WTC11 (cell line): ENCODE data around the gene CTAGE1. TPM values are rescaled to one million over a fixed set of nuclear protein-coding genes. Genes with fewer than 3 reads are reported as not detected.

ENCODE experiments used
- ATAC-seq: fragments of 200-7000 bp; cut with Tn5 transposase; 2 replicates; pipeline ENCODE4 v1.10.0; 2021; ENCODE audit warnings: mild to moderate bottlenecking, moderate library complexity
- CTCF ChIA-PET: fragments of 300-600 bp; sonication (Branson Sonifier 250); formaldehyde crosslinking; loops from one replicate; lab custom pipeline; 2021; ENCODE audit warnings: antibody characterized with exemption; lab: Charles Lee
- POLR2A ChIA-PET: fragments of 350-600 bp; sonication (Branson Sonifier 250); formaldehyde crosslinking; loops from one replicate; lab custom pipeline; 2021; ENCODE audit warnings: antibody characterized with exemption; lab: Charles Lee
- DNase-seq: peaks from one replicate; pipeline ENCODE4 v3.0.0; 2021; ENCODE audit warnings: low spot score
- H3K27ac Mint-ChIP-seq: 2 replicates; pipeline ENCODE4 v1.8.0; 2021; ENCODE audit warnings: mixed read lengths
- H3K27me3 Mint-ChIP-seq: 2 replicates; pipeline ENCODE4 v1.8.0; 2021; ENCODE audit warnings: low read depth, mild to moderate bottlenecking, moderate library complexity, mixed read lengths
- H3K36me3 Mint-ChIP-seq: 2 replicates; pipeline ENCODE4 v1.8.0; 2021; ENCODE audit warnings: mixed read lengths
- H3K4me1 Mint-ChIP-seq: 2 replicates; pipeline ENCODE4 v1.8.0; 2022; ENCODE audit warnings: mixed read lengths
- H3K4me3 Mint-ChIP-seq: 2 replicates; pipeline ENCODE4 v1.8.0; 2021; ENCODE audit warnings: mild to moderate bottlenecking, moderate library complexity, mixed read lengths
- H3K9me3 Mint-ChIP-seq: 2 replicates; pipeline ENCODE4 v1.8.0; 2021; ENCODE audit warnings: mixed read lengths
- AR ChIP-seq: fragments of 250-450 bp; sonication (Bioruptor Pico); IDR thresholded peaks from 2 replicates; pipeline ENCODE4 v1.9.0; 2021; ENCODE audit warnings: mild to moderate bottlenecking
- CREM ChIP-seq: sonication (generic); formaldehyde crosslinking; IDR thresholded peaks from 2 replicates; pipeline ENCODE4 v1.8.1; 2022; ENCODE audit warnings: mild to moderate bottlenecking, missing genetic modification reagents, moderate library complexity
- CTCF ChIP-seq: fragments of 200-600 bp; IDR thresholded peaks from 2 replicates; pipeline ENCODE4 v1.8.0; 2022; ENCODE audit warnings: antibody characterized with exemption
- ESRRA ChIP-seq: sonication (generic); formaldehyde crosslinking; IDR thresholded peaks from 2 replicates; pipeline ENCODE4 v1.8.1; 2022; ENCODE audit warnings: mild to moderate bottlenecking, missing genetic modification reagents, borderline replicate concordance
- GRHL2 ChIP-seq: fragments of 250-450 bp; sonication (Bioruptor Pico); IDR thresholded peaks from 2 replicates; pipeline ENCODE4 v1.8.0; 2022; ENCODE audit warnings: mild to moderate bottlenecking, moderate library complexity; ENCODE audit not compliant: insufficient replicate concordance, severe bottlenecking
- GTF2I ChIP-seq: fragments of 250-450 bp; sonication (Bioruptor Pico); conservative IDR thresholded peaks from 2 replicates; pipeline ENCODE4 v1.4.0; 2021; ENCODE audit warnings: mild to moderate bottlenecking
- MLX ChIP-seq: sonication (generic); formaldehyde crosslinking; IDR thresholded peaks from 2 replicates; pipeline ENCODE4 v1.8.1; 2023; ENCODE audit warnings: mild to moderate bottlenecking, missing genetic modification reagents, moderate library complexity
- NFE2L1 ChIP-seq: sonication (generic); formaldehyde crosslinking; IDR thresholded peaks from 2 replicates; pipeline ENCODE4 v1.8.1; 2023; ENCODE audit warnings: missing genetic modification reagents
- NFYB ChIP-seq: sonication (generic); formaldehyde crosslinking; conservative IDR thresholded peaks from 2 replicates; pipeline ENCODE4 v1.8.0; 2022; ENCODE audit warnings: low read depth, missing genetic modification reagents
- RELA ChIP-seq: sonication (generic); formaldehyde crosslinking; IDR thresholded peaks from 2 replicates; pipeline ENCODE4 v1.8.1; 2022; ENCODE audit warnings: missing genetic modification reagents, mild to moderate bottlenecking, borderline replicate concordance
- RORB ChIP-seq: fragments of 250-450 bp; sonication (Bioruptor Pico); IDR thresholded peaks from 2 replicates; pipeline ENCODE4 v1.9.0; 2021; ENCODE audit warnings: mild to moderate bottlenecking
- SMAD3 ChIP-seq: sonication (generic); formaldehyde crosslinking; IDR thresholded peaks from 2 replicates; pipeline ENCODE4 v1.8.0; 2022; ENCODE audit warnings: missing genetic modification reagents, mild to moderate bottlenecking, borderline replicate concordance
- SMAD4 ChIP-seq: sonication (generic); formaldehyde crosslinking; IDR thresholded peaks from 2 replicates; pipeline ENCODE4 v1.8.0; 2022; ENCODE audit warnings: mild to moderate bottlenecking, missing genetic modification reagents
- USF1 ChIP-seq: sonication (generic); formaldehyde crosslinking; IDR thresholded peaks from 2 replicates; pipeline ENCODE4 v1.8.0; 2022; ENCODE audit warnings: mild to moderate bottlenecking, missing genetic modification reagents
- USF2 ChIP-seq: sonication (generic); formaldehyde crosslinking; IDR thresholded peaks from 2 replicates; pipeline ENCODE4 v1.8.1; 2023; ENCODE audit warnings: mild to moderate bottlenecking, missing genetic modification reagents, moderate library complexity
- ZMAT4 ChIP-seq: fragments of 250-450 bp; sonication (Bioruptor Pico); IDR thresholded peaks from 2 replicates; pipeline ENCODE4 v1.9.0; 2021; ENCODE audit warnings: mild to moderate bottlenecking
- ZNF317 ChIP-seq: sonication (generic); formaldehyde crosslinking; IDR thresholded peaks from 2 replicates; pipeline ENCODE4 v1.8.1; 2023; ENCODE audit warnings: low read depth, mild to moderate bottlenecking, moderate library complexity, missing genetic modification reagents, borderline replicate concordance
- ZNF416 ChIP-seq: fragments of 250-450 bp; sonication (Bioruptor Pico); IDR thresholded peaks from 2 replicates; pipeline ENCODE4 v1.9.0; 2021; ENCODE audit warnings: mild to moderate bottlenecking, inconsistent platforms
- ZNF671 ChIP-seq: fragments of 250-450 bp; sonication (Bioruptor Pico); IDR thresholded peaks from 2 replicates; pipeline ENCODE4 v1.8.0; 2021; ENCODE audit warnings: mild to moderate bottlenecking
- total RNA-seq: library from RNA; stranded (reverse); gene quantifications from 3 replicates; pipeline ENCODE4 v1.2.3, GENCODE V29; 2021

The CTAGE1 gene
- total RNA-seq, 1 experiment from 2014 or later, result not detected

- H3K9me3 Mint-ChIP-seq, result peaks cover 17% of the 10 kb centered on the region
- H3K36me3 Mint-ChIP-seq, result no peaks in the 10 kb centered on the region
- ChIA-PET CTCF (interaction anchor here (1.1 kb wide), 1 partner anchor 33 kb away, joined by 4 read pairs; no protein-coding TSS in a partner anchor), POLR2A (no interaction called here)
- H3K4me3 Mint-ChIP-seq, result no peak overlapping the region
- no peak for ATAC-seq
- H3K4me1 Mint-ChIP-seq, result 0 out of 2 replicates have a peak, but pooled peaks cover 3% of the 10 kb centered on the region
- H3K27me3 Mint-ChIP-seq, result peaks cover 5% of the 10 kb centered on the region
- no peak for DNase-seq
- H3K27ac Mint-ChIP-seq, result no peak overlapping the region
- TF ChIP-seq RELA (CRISPR knock-in tag) (no peak), ESRRA (CRISPR knock-in tag) (no peak), ZNF317 (no peak), SMAD3 (CRISPR knock-in tag) (no peak), RORB (CRISPR knock-in tag) (no peak), GRHL2 (CRISPR knock-in tag) (no peak), USF1 (no peak), SMAD4 (CRISPR knock-in tag) (no peak), ZNF671 (CRISPR knock-in tag) (no peak), AR (CRISPR knock-in tag) (no peak), ZMAT4 (no peak), MLX (CRISPR knock-in tag) (no peak), ZNF416 (CRISPR knock-in tag) (no peak)
Observed at GRCh38 chr18:22411446-22411845, 6.3 kb downstream of the CTAGE1 start.

- POLR2A ChIA-PET, result no interaction called here
- DNase-seq, result no peak
- H3K4me3 Mint-ChIP-seq, result no peak overlapping the region
- CTCF ChIA-PET, result no interaction called here
- H3K9me3 Mint-ChIP-seq, result peaks cover 24% of the 10 kb centered on the region
- peaks cover 3% of the 10 kb centered on the region for H3K36me3 Mint-ChIP-seq
- peaks cover 4% of the 10 kb centered on the region; the same call in 1 of the 2 replicates for H3K27me3 Mint-ChIP-seq
- no peak for ATAC-seq
- H3K4me1 Mint-ChIP-seq, result 0 out of 2 replicates have a peak, but pooled peaks cover 3% of the 10 kb centered on the region
- H3K27ac Mint-ChIP-seq, result no peak overlapping the region
- TF ChIP-seq CTCF, result no peak
- TF ChIP-seq NFE2L1 (CRISPR knock-in tag), result no peak
Observed at GRCh38 chr18:22410126-22410525, 7.6 kb downstream of the CTAGE1 start.

GRCh38 chr18:22409445-22409844 is 8.3 kb downstream of the CTAGE1 start:
- Mint-ChIP-seq H3K4me1 (0 out of 2 replicates have a peak, but pooled peaks cover 3% of the 10 kb centered on the region), H3K36me3 (peaks cover 8% of the 10 kb centered on the region), H3K9me3 (peaks cover 31% of the 10 kb centered on the region), H3K4me3 (no peak overlapping the region), H3K27me3 (peaks cover 4% of the 10 kb centered on the region; the same call in 1 of the 2 replicates), H3K27ac (no peak overlapping the region)
- ChIA-PET POLR2A (no interaction called here), CTCF (no interaction called here)
- TF ChIP-seq NFYB (CRISPR knock-in tag) (no peak), CREM (CRISPR knock-in tag) (no peak), GTF2I (CRISPR knock-in tag) (no peak), USF2 (CRISPR knock-in tag) (no peak)
- ATAC-seq (no peak), DNase-seq (no peak)
